ENCODE results near the gene FOSB. TPM values are rescaled to one million over a fixed set of nuclear protein-coding genes. Genes with fewer than 3 reads are reported as not detected.

FOSB gene
- total RNA-seq, 1 donor from 2014 or later: 176 TPM

DNA sequence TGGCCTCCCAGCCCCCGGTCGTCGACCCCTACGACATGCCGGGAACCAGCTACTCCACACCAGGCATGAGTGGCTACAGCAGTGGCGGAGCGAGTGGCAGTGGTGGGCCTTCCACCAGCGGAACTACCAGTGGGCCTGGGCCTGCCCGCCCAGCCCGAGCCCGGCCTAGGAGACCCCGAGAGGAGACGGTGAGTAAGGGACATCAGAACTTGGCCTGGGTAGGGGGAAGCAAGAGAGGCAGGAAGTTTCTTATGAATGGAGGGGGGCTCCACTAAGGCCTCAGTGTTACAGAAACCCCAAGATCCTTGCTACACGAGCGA, 2.9 kb downstream of the FOSB start:
- no peaks in the 10 kb centered on the region for H3K27me3 Mint-ChIP-seq (ENCODE audit: unreplicated experiment)
- DNase-seq (ENCODE audit: extremely low spot score, unreplicated experiment): no peak
- no peak overlapping the region for H3K27ac Mint-ChIP-seq (ENCODE audit: unreplicated experiment)
- TF ChIP-seq, protein P1, sequence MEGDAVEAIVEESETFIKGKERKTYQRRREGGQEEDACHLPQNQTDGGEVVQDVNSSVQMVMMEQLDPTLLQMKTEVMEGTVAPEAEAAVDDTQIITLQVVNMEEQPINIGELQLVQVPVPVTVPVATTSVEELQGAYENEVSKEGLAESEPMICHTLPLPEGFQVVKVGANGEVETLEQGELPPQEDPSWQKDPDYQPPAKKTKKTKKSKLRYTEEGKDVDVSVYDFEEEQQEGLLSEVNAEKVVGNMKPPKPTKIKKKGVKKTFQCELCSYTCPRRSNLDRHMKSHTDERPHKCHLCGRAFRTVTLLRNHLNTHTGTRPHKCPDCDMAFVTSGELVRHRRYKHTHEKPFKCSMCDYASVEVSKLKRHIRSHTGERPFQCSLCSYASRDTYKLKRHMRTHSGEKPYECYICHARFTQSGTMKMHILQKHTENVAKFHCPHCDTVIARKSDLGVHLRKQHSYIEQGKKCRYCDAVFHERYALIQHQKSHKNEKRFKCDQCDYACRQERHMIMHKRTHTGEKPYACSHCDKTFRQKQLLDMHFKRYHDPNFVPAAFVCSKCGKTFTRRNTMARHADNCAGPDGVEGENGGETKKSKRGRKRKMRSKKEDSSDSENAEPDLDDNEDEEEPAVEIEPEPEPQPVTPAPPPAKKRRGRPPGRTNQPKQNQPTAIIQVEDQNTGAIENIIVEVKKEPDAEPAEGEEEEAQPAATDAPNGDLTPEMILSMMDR (IDR thresholded peaks at IDR 0.05): no peak
- H3K9me3 Mint-ChIP-seq (ENCODE audit: unreplicated experiment): no peaks in the 10 kb centered on the region
- peaks cover 23% of the 10 kb centered on the region for H3K4me1 Mint-ChIP-seq (ENCODE audit: unreplicated experiment)
- peaks cover 16% of the 10 kb centered on the region for H3K36me3 Mint-ChIP-seq (ENCODE audit: unreplicated experiment)
- peak overlapping the region; percentile 92 for H3K4me3 Mint-ChIP-seq (ENCODE audit: unreplicated experiment)

GRCh38 chr19:45471111-45471930, 3.5 kb downstream of the FOSB start:
- no peaks in the 10 kb centered on the region for H3K27me3 Mint-ChIP-seq (ENCODE audit: unreplicated experiment)
- no peak for DNase-seq (ENCODE audit: extremely low spot score, unreplicated experiment)
- peak overlapping the region; percentile 92 for H3K4me3 Mint-ChIP-seq (ENCODE audit: unreplicated experiment)
- H3K4me1 Mint-ChIP-seq (ENCODE audit: unreplicated experiment): peaks cover 23% of the 10 kb centered on the region
- H3K36me3 Mint-ChIP-seq (ENCODE audit: unreplicated experiment): peaks cover 16% of the 10 kb centered on the region
- peak overlapping the region; percentile 18 for H3K27ac Mint-ChIP-seq (ENCODE audit: unreplicated experiment)
- no peaks in the 10 kb centered on the region for H3K9me3 Mint-ChIP-seq (ENCODE audit: unreplicated experiment)
- TF ChIP-seq, protein P1 (IDR thresholded peaks at IDR 0.05): no peak

GRCh38 chr19:45471931-45472562, 4.3 kb downstream of the FOSB start:
- TF ChIP-seq, protein P1 (IDR thresholded peaks at IDR 0.05): no peak
- Mint-ChIP-seq H3K27me3 (ENCODE audit: unreplicated experiment) (no peaks in the 10 kb centered on the region), H3K36me3 (ENCODE audit: unreplicated experiment) (peaks cover 16% of the 10 kb centered on the region), H3K4me1 (ENCODE audit: unreplicated experiment) (peaks cover 24% of the 10 kb centered on the region), H3K4me3 (ENCODE audit: unreplicated experiment) (peak overlapping the region; percentile 47), H3K27ac (ENCODE audit: unreplicated experiment) (peak overlapping the region; percentile 18), H3K9me3 (ENCODE audit: unreplicated experiment) (no peaks in the 10 kb centered on the region)
- no peak for DNase-seq (ENCODE audit: extremely low spot score, unreplicated experiment)

DNA sequence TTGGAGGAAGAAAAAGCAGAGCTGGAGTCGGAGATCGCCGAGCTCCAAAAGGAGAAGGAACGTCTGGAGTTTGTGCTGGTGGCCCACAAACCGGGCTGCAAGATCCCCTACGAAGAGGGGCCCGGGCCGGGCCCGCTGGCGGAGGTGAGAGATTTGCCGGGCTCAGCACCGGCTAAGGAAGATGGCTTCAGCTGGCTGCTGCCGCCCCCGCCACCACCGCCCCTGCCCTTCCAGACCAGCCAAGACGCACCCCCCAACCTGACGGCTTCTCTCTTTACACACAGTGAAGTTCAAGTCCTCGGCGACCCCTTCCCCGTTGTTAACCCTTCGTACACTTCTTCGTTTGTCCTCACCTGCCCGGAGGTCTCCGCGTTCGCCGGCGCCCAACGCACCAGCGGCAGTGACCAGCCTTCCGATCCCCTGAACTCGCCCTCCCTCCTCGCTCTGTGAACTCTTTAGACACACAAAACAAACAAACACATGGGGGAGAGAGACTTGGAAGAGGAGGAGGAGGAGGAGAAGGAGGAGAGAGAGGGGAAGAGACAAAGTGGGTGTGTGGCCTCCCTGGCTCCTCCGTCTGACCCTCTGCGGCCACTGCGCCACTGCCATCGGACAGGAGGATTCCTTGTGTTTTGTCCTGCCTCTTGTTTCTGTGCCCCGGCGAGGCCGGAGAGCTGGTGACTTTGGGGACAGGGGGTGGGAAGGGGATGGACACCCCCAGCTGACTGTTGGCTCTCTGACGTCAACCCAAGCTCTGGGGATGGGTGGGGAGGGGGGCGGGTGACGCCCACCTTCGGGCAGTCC, 5.0 kb downstream of the FOSB start:
- H3K4me1 Mint-ChIP-seq (ENCODE audit: unreplicated experiment): peaks cover 26% of the 10 kb centered on the region
- peaks cover 16% of the 10 kb centered on the region for H3K36me3 Mint-ChIP-seq (ENCODE audit: unreplicated experiment)
- no peaks in the 10 kb centered on the region for H3K9me3 Mint-ChIP-seq (ENCODE audit: unreplicated experiment)
- no peaks in the 10 kb centered on the region for H3K27me3 Mint-ChIP-seq (ENCODE audit: unreplicated experiment)
- no peak for DNase-seq (ENCODE audit: extremely low spot score, unreplicated experiment)
- TF ChIP-seq, protein P1 (IDR thresholded peaks at IDR 0.05): no peak
- H3K4me3 Mint-ChIP-seq (ENCODE audit: unreplicated experiment): no peak overlapping the region
- H3K27ac Mint-ChIP-seq (ENCODE audit: unreplicated experiment): peak overlapping the region; percentile 65

- Mint-ChIP-seq H3K27ac (ENCODE audit: unreplicated experiment) (no peak overlapping the region), H3K36me3 (ENCODE audit: unreplicated experiment) (peaks cover 16% of the 10 kb centered on the region), H3K9me3 (ENCODE audit: unreplicated experiment) (no peaks in the 10 kb centered on the region), H3K4me3 (ENCODE audit: unreplicated experiment) (no peak overlapping the region), H3K27me3 (ENCODE audit: unreplicated experiment) (no peaks in the 10 kb centered on the region), H3K4me1 (ENCODE audit: unreplicated experiment) (peaks cover 27% of the 10 kb centered on the region)
- TF ChIP-seq, protein P1 (IDR thresholded peaks at IDR 0.05): no peak
- DNase-seq (ENCODE audit: extremely low spot score, unreplicated experiment): no peak
Measured at GRCh38 chr19:45473367-45473681, 5.5 kb downstream of the FOSB start.

Data from osteocyte (in vitro differentiated cells).